ENCODE results near the gene ZBTB45. TPM values are rescaled to one million over a fixed set of nuclear protein-coding genes. Genes with fewer than 3 reads are reported as not detected.

Gene ZBTB45
- total RNA-seq, 4 donors from 2014 or later = 6.9 to 17.7 (median 8.5) TPM

GRCh38 chr19:58518256-58519086 lies 1.1 kb downstream of the ZBTB45 start:
- peaks cover 28 to 36% of the 10 kb centered on the region in 2 donors for H3K4me1 ChIP-seq
- H3K9me3 ChIP-seq = no peaks in the 10 kb centered on the region
- 12 to 13% methylated on average over 21 to 22 of the region's 22 CpGs for WGBS, 2 donors
- DNase-seq = no peak
- H3K36me3 ChIP-seq = peaks cover 14 to 15% of the 10 kb centered on the region in 2 donors
- peak overlapping the region; percentile 56 to 83 (median 67) for H3K4me3 ChIP-seq (replicated peaks in 1 of 3)
- peak overlapping the region; percentile 80 to 97 (median 86) for H3K27ac ChIP-seq
- no peaks in the 10 kb centered on the region for H3K27me3 ChIP-seq
- TF ChIP-seq, protein P1, sequence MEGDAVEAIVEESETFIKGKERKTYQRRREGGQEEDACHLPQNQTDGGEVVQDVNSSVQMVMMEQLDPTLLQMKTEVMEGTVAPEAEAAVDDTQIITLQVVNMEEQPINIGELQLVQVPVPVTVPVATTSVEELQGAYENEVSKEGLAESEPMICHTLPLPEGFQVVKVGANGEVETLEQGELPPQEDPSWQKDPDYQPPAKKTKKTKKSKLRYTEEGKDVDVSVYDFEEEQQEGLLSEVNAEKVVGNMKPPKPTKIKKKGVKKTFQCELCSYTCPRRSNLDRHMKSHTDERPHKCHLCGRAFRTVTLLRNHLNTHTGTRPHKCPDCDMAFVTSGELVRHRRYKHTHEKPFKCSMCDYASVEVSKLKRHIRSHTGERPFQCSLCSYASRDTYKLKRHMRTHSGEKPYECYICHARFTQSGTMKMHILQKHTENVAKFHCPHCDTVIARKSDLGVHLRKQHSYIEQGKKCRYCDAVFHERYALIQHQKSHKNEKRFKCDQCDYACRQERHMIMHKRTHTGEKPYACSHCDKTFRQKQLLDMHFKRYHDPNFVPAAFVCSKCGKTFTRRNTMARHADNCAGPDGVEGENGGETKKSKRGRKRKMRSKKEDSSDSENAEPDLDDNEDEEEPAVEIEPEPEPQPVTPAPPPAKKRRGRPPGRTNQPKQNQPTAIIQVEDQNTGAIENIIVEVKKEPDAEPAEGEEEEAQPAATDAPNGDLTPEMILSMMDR (IDR thresholded peaks at IDR 0.05) = peak in 3 of 6 experiments; percentile 27 to 51 (median 35)
- TF ChIP-seq POLR2A (IDR thresholded peaks at IDR 0.05) = no peak
- intact Hi-C loops (cut with DNase I) = no loop called here

DNA sequence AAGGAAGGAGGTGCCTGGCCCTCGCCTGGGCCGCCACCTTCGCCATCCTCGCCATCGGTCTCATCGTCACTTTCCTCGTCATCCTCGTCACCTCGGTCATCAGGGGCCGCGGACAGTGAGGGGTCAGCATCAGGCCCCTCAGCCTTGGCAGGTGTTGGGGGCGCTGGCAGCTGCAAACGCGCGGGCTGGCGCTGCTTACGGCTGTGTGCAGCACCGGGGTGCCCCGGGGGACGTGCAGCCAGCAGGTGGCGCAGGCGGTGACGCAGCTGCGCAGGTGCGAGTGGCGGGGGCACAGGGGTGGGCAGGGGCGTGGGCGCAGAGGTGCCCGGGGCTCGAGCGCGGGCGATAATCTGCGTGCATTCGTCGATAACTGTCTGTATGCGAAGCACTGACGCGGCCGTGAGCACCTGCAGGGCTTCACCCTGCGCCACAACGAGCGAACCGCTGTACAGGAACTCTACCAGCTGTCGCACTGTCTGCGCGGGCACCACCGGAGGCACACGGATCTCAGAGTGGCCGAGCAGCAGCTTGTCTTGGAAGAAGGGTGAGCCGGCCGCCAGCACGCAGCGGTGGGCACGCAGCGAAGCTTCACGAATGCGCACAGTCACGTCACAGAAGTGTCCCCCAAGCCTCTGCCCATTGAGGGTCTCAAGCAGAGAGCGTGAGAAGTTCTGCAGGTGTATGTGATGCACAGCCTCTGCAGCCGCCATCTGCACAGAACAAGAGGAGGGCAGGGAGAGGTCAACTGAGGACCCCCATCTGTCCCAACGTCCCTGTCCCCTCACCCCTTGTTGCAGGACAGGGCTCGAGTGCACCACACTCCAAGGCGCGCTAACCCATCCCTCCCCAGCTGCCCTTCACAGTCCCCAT lies 2.4 kb downstream of the ZBTB45 start:
- 90 to 95% methylated on average over 34 to 60 of the region's 65 CpGs for WGBS, 2 donors
- no peak for DNase-seq
- no peak overlapping the region for H3K27ac ChIP-seq

DNA sequence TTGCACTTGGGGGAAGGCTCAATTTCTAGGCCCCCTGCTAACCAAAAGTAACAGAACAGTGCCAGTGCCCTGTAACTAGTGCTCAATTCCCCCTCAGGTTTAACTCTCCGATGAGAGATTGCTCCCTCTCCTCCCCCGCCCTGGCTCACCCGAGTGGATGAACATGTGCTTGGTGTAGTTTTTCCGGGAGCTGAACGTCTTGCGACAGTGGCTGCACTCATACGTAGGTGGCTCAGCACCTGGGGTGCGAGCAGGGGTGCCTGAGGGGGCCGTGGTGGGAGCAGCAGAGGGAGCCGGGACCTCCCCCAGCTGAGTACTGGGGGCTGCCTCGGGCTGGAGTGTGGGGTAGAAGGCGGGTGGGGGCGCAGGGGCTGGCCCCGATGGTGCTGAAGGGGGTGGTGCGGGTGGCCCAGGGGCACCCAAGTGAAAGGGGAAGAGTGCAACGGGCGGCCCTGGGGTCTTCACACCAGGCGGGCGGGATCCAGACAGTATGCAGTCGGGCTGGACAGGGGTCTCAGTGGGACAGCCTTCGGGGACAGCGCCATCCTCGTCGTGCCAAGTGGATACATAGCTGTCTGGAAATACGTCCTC lies 3.3 kb downstream of the ZBTB45 start:
- WGBS, 2 donors = 88 to 91% methylated on average over 25 of the region's 25 CpGs
- Histone ChIP-seq H3K4me1 (peaks cover 30 to 38% of the 10 kb centered on the region in 2 donors), H3K27ac (no peak overlapping the region)

More for the DNA sequence above, 2.4 kb downstream of the ZBTB45 start:
- TF ChIP-seq, protein P1 (IDR thresholded peaks at IDR 0.05) = no peak
- no peak for TF ChIP-seq POLR2A (IDR thresholded peaks at IDR 0.05)
- H3K27me3 ChIP-seq = no peaks in the 10 kb centered on the region
- intact Hi-C loops (cut with DNase I) = no loop called here
- H3K36me3 ChIP-seq = peaks cover 14 to 15% of the 10 kb centered on the region in 2 donors
- peaks cover 30 to 38% of the 10 kb centered on the region in 2 donors for H3K4me1 ChIP-seq
- no peaks in the 10 kb centered on the region for H3K9me3 ChIP-seq
- no peak overlapping the region for H3K4me3 ChIP-seq (replicated peaks in 1 of 3)

DNA sequence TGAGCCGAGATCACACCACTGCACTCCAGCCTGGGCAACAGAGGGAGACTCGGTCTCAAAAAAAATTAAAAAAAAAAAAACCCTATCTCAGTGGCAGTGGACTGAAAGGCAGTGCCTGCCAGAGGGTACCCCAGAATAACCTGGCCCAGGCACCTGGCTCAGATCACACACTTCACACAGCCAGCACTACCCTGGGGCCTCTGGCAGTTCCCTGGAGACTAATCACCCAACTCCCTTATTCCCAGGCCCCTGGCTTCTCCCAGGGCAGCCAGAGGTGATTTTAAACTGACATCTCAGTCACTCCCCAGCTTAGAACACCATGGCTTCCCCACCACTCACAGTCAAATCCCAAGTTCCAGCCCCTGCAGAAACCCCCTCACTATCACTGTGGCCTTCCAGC lies 4.4 kb downstream of the ZBTB45 start:
- WGBS, 2 donors = 97 to 100% methylated on average over 2 of the region's 2 CpGs
- TF ChIP-seq, protein P1 (IDR thresholded peaks at IDR 0.05) = no peak
- no peak for TF ChIP-seq POLR2A (IDR thresholded peaks at IDR 0.05)
- Histone ChIP-seq H3K27ac (no peak overlapping the region), H3K9me3 (no peaks in the 10 kb centered on the region), H3K4me1 (peaks cover 27 to 33% of the 10 kb centered on the region in 2 donors), H3K27me3 (no peaks in the 10 kb centered on the region), H3K4me3 (replicated peaks in 1 of 3) (no peak overlapping the region), H3K36me3 (peaks cover 14 to 15% of the 10 kb centered on the region in 2 donors)
- DNase-seq = no peak
- intact Hi-C loops (cut with DNase I) = no loop called here

More for the DNA sequence above, 3.3 kb downstream of the ZBTB45 start:
- intact Hi-C loops (cut with DNase I) = no loop called here
- Histone ChIP-seq H3K9me3 (no peaks in the 10 kb centered on the region), H3K4me3 (replicated peaks in 1 of 3) (no peak overlapping the region), H3K27me3 (no peaks in the 10 kb centered on the region), H3K36me3 (peaks cover 14 to 15% of the 10 kb centered on the region in 2 donors)
- no peak for TF ChIP-seq POLR2A (IDR thresholded peaks at IDR 0.05)
- TF ChIP-seq, protein P1 (IDR thresholded peaks at IDR 0.05) = no peak
- DNase-seq = no peak

Measured in thyroid gland (tissue), 4 donors.